ENCODE measurements around the gene TEX29.

The TEX29 gene

GRCh38 chr13:111314852-111315251, 5.6 kb upstream of the TEX29 start:
- TF ChIP-seq, protein P1, sequence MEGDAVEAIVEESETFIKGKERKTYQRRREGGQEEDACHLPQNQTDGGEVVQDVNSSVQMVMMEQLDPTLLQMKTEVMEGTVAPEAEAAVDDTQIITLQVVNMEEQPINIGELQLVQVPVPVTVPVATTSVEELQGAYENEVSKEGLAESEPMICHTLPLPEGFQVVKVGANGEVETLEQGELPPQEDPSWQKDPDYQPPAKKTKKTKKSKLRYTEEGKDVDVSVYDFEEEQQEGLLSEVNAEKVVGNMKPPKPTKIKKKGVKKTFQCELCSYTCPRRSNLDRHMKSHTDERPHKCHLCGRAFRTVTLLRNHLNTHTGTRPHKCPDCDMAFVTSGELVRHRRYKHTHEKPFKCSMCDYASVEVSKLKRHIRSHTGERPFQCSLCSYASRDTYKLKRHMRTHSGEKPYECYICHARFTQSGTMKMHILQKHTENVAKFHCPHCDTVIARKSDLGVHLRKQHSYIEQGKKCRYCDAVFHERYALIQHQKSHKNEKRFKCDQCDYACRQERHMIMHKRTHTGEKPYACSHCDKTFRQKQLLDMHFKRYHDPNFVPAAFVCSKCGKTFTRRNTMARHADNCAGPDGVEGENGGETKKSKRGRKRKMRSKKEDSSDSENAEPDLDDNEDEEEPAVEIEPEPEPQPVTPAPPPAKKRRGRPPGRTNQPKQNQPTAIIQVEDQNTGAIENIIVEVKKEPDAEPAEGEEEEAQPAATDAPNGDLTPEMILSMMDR (IDR thresholded peaks at IDR 0.05; ENCODE audit: insufficient read depth, missing control alignments), result no peak
- DNase-seq (ENCODE audit: insufficient read length, low spot score) (no peak), FAIRE-seq (no peak)

DNA sequence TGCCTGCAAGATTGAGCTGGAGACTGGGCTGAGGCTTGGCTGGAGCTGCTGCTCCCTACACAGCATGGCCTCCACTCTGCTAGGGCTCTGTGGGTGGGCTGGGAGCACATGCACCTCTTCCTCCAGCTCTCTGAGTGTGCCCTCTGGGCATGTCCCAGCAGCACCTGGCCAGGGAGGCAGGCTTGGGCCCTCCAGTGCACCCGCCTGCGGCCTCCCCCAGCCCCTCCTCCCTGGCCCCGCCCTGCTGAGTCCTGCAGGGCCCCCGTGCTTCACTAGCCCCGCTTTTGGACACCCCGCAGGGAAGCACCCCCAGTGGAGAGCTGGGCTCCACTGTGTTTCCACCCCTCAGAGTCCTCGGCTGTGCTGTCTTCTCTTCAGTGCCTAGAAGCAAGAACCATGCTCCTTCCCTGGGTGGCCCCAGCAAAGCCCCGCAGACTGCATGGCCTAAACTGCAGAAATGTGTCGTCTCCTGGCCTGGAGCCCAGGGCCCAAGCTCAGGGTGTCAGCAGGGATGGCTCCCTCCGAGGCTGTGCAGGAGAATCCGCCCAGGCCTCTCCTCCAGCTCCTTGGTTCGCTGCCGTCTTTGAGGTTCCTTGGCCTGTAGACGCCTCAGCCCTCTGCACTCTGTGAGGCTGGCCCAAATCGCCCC, 5.0 kb upstream of the TEX29 start:
- TF ChIP-seq, protein P1 (IDR thresholded peaks at IDR 0.05; ENCODE audit: insufficient read depth, missing control alignments), result no peak
- no peak for FAIRE-seq

GRCh38 chr13:111316161-111316730, 4.2 kb upstream of the TEX29 start:
- FAIRE-seq (no peak), DNase-seq (ENCODE audit: insufficient read length, low spot score) (no peak)
- TF ChIP-seq, protein P1 (IDR thresholded peaks at IDR 0.05; ENCODE audit: insufficient read depth, missing control alignments), result no peak

More for the DNA sequence above, 5.0 kb upstream of the TEX29 start:
- DNase-seq (ENCODE audit: insufficient read length, low spot score), result no peak

DNA sequence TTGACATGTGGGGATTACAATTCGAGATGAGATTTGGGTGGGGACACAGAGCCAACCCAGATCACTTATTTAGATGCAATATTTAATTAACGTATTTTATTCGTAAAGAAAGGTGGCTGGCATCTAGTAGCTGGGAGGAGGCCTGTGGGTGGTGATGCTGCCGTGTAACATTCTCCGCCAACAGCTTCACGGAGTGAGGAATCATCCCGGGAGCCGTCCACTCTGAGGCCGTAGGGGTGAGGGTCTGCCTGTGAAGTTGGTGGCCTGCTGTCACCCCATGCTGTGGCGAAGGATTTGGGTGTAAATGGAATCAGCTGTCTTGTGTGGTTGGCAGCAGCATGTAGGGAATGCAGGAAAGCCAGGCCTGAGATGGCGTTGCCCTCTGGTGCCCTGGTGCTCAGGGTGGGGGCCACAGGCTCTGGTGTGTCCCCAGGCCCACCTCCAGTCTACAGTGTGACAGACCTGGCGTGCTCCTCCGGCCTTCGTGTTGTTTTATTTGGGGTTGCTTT, 3.3 kb upstream of the TEX29 start:
- DNase-seq (ENCODE audit: insufficient read length, low spot score) (no peak), FAIRE-seq (no peak)
- TF ChIP-seq, protein P1 (IDR thresholded peaks at IDR 0.05; ENCODE audit: insufficient read depth, missing control alignments), result no peak

- no peak for DNase-seq (ENCODE audit: insufficient read length, low spot score)
- TF ChIP-seq, protein P1 (IDR thresholded peaks at IDR 0.05; ENCODE audit: insufficient read depth, missing control alignments), result no peak
- no peak for FAIRE-seq
Observed at GRCh38 chr13:111317571-111318345, 2.7 kb upstream of the TEX29 start.

GRCh38 chr13:111318386-111318785, 2.1 kb upstream of the TEX29 start:
- TF ChIP-seq, protein P1 (IDR thresholded peaks at IDR 0.05; ENCODE audit: insufficient read depth, missing control alignments), result no peak
- FAIRE-seq, result no peak
- DNase-seq (ENCODE audit: insufficient read length, low spot score), result no peak
